ENCODE data around the gene TMEM200B.

GRCh38 chr1:29162025-29162424 is 38.3 kb upstream of the TMEM200B start:
- TF ChIP-seq CTCF (conservative IDR thresholded peaks at IDR 0.05; ENCODE audit: low read depth in 2 of 2) (no peak), EZH2phosphoT487 (IDR thresholded peaks at IDR 0.05; ENCODE audit: unreplicated experiment) (no peak), POLR2AphosphoS5 (IDR thresholded peaks at IDR 0.05; ENCODE audit: low read depth) (no peak), EZH2 (IDR thresholded peaks at IDR 0.05; ENCODE audit: low read depth, unreplicated experiment) (no peak), CREB1 (CRISPR knock-in tag; IDR thresholded peaks at IDR 0.05; ENCODE audit: low read depth) (no peak)

Data from GM23338 (cell line).